ENCODE measurements around the gene PHACTR3. TPM values are rescaled to one million over a fixed set of nuclear protein-coding genes. Genes with fewer than 3 reads are reported as not detected.

Gene PHACTR3
- total RNA-seq, 1 experiment from 2014 or later, result not detected

DNA sequence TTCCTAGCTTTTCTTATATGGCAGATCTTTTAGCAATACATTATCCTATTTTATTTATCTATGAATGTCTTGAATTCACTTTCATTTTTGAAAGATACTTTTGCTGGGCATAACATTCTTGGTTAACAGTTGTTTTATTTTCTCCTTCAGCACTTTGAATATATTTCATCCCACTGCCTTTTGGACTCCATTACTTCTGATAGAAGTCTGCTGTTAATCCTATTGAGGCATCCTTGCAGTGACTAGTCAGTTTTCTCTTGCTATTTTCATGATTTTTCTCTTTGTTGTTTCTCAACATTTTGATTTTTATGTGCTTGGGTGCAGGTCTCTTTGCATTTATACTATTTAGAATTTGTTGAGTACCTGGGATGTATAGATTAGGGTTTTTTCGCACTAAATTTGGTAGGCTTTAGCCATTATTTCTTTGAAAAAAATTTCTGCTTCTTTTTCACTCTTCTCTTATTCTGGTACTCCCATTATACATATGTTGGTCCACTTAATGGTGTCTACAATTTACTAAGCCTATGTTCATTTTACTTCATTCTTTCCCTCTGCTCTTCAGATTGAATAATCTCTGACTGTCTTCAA, 53.2 kb downstream of the PHACTR3 start:
- no peaks in the 10 kb centered on the region for H3K4me1 ChIP-seq (ENCODE audit: control insufficient read depth in 1 of 2, insufficient read depth in 2 of 2, low read length in 2 of 2)
- no peak for ATAC-seq
- H3K27ac ChIP-seq (ENCODE audit: low read depth, low read length), result no peak overlapping the region
- no peak overlapping the region for H3K4me3 ChIP-seq (replicated peaks in 1 of 2; ENCODE audit: low read depth in 1 of 2, low read length in 2 of 2)
- peaks cover 0 to 14% of the 10 kb centered on the region in 2 experiments; a peak in 2 of 4 replicates for H3K9me3 ChIP-seq (ENCODE audit: control insufficient read depth in 1 of 2, insufficient read depth in 1 of 2, low read depth in 1 of 2, low read length in 2 of 2)
- intact Hi-C loops (cut with micrococcal nuclease), result no loop called here
- H3K79me2 ChIP-seq (ENCODE audit: insufficient read depth, low read length), result no peaks in the 10 kb centered on the region
- RAD21 ChIA-PET (ENCODE audit: low non-redundant PET in 1 of 2, low total read pairs in 2 of 2, uncharacterized antibody in 2 of 2, unreplicated experiment in 2 of 2), result no interaction called here
- H3K4me2 ChIP-seq (ENCODE audit: low read length), result no peak overlapping the region
- no peak overlapping the region for H2AFZ ChIP-seq (ENCODE audit: low read depth, low read length, poor library complexity, severe bottlenecking)
- no peaks in the 10 kb centered on the region for H4K20me1 ChIP-seq (ENCODE audit: insufficient read depth)
- H3K9ac ChIP-seq (ENCODE audit: low read length), result no peak overlapping the region
- no peaks in the 10 kb centered on the region; the same call in 1 of the 2 replicates for H3K9me2 ChIP-seq (ENCODE audit: insufficient read depth)
- no peak for DNase-seq (ENCODE audit: low read depth, low spot score)
- TF ChIP-seq CEBPB (IDR thresholded peaks at IDR 0.05; ENCODE audit: low read depth) (no peak), SIN3A (IDR thresholded peaks at IDR 0.05; ENCODE audit: low read depth) (no peak), POLR2A (IDR thresholded peaks at IDR 0.05; ENCODE audit: borderline replicate concordance, extremely low read depth, insufficient read depth, insufficient read length) (no peak)
- TF ChIP-seq, protein P1, sequence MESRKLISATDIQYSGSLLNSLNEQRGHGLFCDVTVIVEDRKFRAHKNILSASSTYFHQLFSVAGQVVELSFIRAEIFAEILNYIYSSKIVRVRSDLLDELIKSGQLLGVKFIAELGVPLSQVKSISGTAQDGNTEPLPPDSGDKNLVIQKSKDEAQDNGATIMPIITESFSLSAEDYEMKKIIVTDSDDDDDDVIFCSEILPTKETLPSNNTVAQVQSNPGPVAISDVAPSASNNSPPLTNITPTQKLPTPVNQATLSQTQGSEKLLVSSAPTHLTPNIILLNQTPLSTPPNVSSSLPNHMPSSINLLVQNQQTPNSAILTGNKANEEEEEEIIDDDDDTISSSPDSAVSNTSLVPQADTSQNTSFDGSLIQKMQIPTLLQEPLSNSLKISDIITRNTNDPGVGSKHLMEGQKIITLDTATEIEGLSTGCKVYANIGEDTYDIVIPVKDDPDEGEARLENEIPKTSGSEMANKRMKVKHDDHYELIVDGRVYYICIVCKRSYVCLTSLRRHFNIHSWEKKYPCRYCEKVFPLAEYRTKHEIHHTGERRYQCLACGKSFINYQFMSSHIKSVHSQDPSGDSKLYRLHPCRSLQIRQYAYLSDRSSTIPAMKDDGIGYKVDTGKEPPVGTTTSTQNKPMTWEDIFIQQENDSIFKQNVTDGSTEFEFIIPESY (IDR thresholded peaks at IDR 0.05; ENCODE audit: extremely low read depth, insufficient replicate concordance, low read length), result no peak
- H3K36me3 ChIP-seq (ENCODE audit: control insufficient read depth in 1 of 2, insufficient read depth in 2 of 2, low read length in 2 of 2), result no peaks in the 10 kb centered on the region
- POLR2A ChIA-PET, result no interaction called here
- CTCF ChIA-PET, result no interaction called here
- peaks cover 15% of the 10 kb centered on the region for H3K27me3 ChIP-seq (ENCODE audit: insufficient read depth, low read length)
- BruUV-seq (replicated peaks), result no TSS peak

DNA sequence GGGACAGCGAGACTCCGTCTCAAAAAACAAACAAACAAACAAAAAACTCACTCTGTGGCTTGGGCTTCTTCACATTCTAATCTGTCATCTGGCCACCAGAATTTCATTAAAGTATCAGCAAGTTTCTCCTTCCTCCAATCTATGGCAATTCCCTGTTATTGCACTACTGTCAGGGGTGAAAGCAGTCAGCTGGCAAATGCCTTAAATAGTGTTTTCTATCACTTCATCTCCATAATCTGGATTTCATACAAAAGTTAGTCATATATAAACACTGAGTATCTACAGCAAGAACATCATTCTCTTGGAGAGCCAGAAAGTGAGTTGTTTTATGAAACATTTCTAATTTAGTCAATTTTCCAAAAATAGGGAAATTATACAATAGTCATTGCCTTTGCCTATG, 56.1 kb downstream of the PHACTR3 start:
- Histone ChIP-seq H3K4me1 (ENCODE audit: control insufficient read depth in 1 of 2, insufficient read depth in 2 of 2, low read length in 2 of 2) (no peaks in the 10 kb centered on the region), H3K9ac (ENCODE audit: low read length) (no peak overlapping the region), H3K9me3 (ENCODE audit: control insufficient read depth in 1 of 2, insufficient read depth in 1 of 2, low read depth in 1 of 2, low read length in 2 of 2) (peaks cover 0 to 14% of the 10 kb centered on the region in 2 experiments; a peak in 2 of 4 replicates), H4K20me1 (ENCODE audit: insufficient read depth) (no peaks in the 10 kb centered on the region), H3K9me2 (ENCODE audit: insufficient read depth) (no peaks in the 10 kb centered on the region; the same call in 1 of the 2 replicates), H3K79me2 (ENCODE audit: insufficient read depth, low read length) (no peaks in the 10 kb centered on the region), H2AFZ (ENCODE audit: low read depth, low read length, poor library complexity, severe bottlenecking) (no peak overlapping the region), H3K27me3 (ENCODE audit: insufficient read depth, low read length) (peaks cover 28% of the 10 kb centered on the region), H3K36me3 (ENCODE audit: control insufficient read depth in 1 of 2, insufficient read depth in 2 of 2, low read length in 2 of 2) (no peaks in the 10 kb centered on the region), H3K4me3 (replicated peaks in 1 of 2; ENCODE audit: low read depth in 1 of 2, low read length in 2 of 2) (no peak overlapping the region), H3K4me2 (ENCODE audit: low read length) (no peak overlapping the region), H3K27ac (ENCODE audit: low read depth, low read length) (no peak overlapping the region)
- RAD21 ChIA-PET (ENCODE audit: low non-redundant PET in 1 of 2, low total read pairs in 2 of 2, uncharacterized antibody in 2 of 2, unreplicated experiment in 2 of 2), result no interaction called here
- DNase-seq (ENCODE audit: low read depth, low spot score), result no peak
- POLR2A ChIA-PET, result no interaction called here
- intact Hi-C loops (cut with micrococcal nuclease), result no loop called here
- CTCF ChIA-PET, result no interaction called here
- TF ChIP-seq EGR1 (IDR thresholded peaks at IDR 0.05; ENCODE audit: low read depth) (no peak), POLR2A (IDR thresholded peaks at IDR 0.05; ENCODE audit: borderline replicate concordance, extremely low read depth, insufficient read depth, insufficient read length) (no peak), ELF1 (IDR thresholded peaks at IDR 0.05; ENCODE audit: borderline replicate concordance, low read depth) (no peak)
- BruUV-seq (replicated peaks), result no TSS peak
- no peak for ATAC-seq

Measured in HCT116 (cell line).